HEK293 (cell line): ENCODE data around the gene PRPS2.

Source experiments
- CTCF ChIA-PET: fragments of 350-600 bp; formaldehyde crosslinking; extraction: SDS; loops from one replicate; lab custom pipeline; 2021; ENCODE audit warnings: antibody characterized with exemption; lab: Yijun Ruan, JAX
- POLR2A ChIA-PET: fragments of 300-600 bp; formaldehyde crosslinking; extraction: SDS; loops from one replicate; lab custom pipeline; 2020; ENCODE audit warnings: antibody characterized with exemption, inconsistent platforms; lab: Yijun Ruan, JAX
- H3K27ac ChIP-seq: fragments of 200-500 bp; sonication (Bioruptor generic); 2 replicates; pipeline ENCODE4 v1.5.1; 2014; ENCODE audit warnings: low read depth, low read length, control low read depth, inconsistent platforms; ENCODE audit errors: extremely low read depth
- H3K36me3 ChIP-seq, 2 experiments: fragments of 200-500 bp in 1 of 2; sonication (Bioruptor generic) in 1 of 2; 1 replicate in 1 of 2; 2 replicates in 1 of 2; pipeline ENCODE4 v1.5.1; 2014 to 2017; ENCODE audit warnings: inconsistent platforms in 2 of 2, low read length in 2 of 2; ENCODE audit not compliant: control insufficient read depth in 2 of 2, insufficient read depth in 1 of 2
- H3K4me1 ChIP-seq: fragments of 200-500 bp; sonication (Bioruptor generic); 2 replicates; pipeline ENCODE4 v1.5.1; 2014; ENCODE audit warnings: mild to moderate bottlenecking, low read length, inconsistent platforms; ENCODE audit not compliant: control insufficient read depth, insufficient read depth
- H3K4me3 ChIP-seq: 2 replicates; pipeline ENCODE4 v1.5.1; 2011; ENCODE audit warnings: low read depth, mild to moderate bottlenecking, control low read depth, low read length, moderate library complexity
- H3K9me3 ChIP-seq: fragments of 200-500 bp; sonication (Bioruptor generic); 2 replicates; pipeline ENCODE4 v1.5.1; 2014; ENCODE audit warnings: low read depth, low read length, inconsistent platforms; ENCODE audit not compliant: control insufficient read depth, insufficient read depth
- FEZF1 ChIP-seq: fragments of 450-650 bp; formaldehyde crosslinking; IDR thresholded peaks from 2 replicates; pipeline ENCODE4 v1.5.1; 2016; ENCODE audit warnings: missing biosample characterization, missing genetic modification characterization
- KLF1 ChIP-seq: fragments of 450-650 bp; formaldehyde crosslinking; IDR thresholded peaks from 2 replicates; pipeline ENCODE4 v1.5.1; 2016; ENCODE audit warnings: missing biosample characterization, missing genetic modification characterization
- MEIS1 ChIP-seq: sonication (generic); formaldehyde crosslinking; IDR thresholded peaks from 2 replicates; pipeline ENCODE4 v1.8.1; 2022; ENCODE audit warnings: missing genetic modification reagents, mild to moderate bottlenecking, borderline replicate concordance
- MYNN ChIP-seq: fragments of 450-650 bp; formaldehyde crosslinking; IDR thresholded peaks from 2 replicates; pipeline ENCODE4 v1.5.1; 2016; ENCODE audit warnings: missing biosample characterization, missing genetic modification characterization, borderline replicate concordance
- YY2 ChIP-seq: fragments of 450-650 bp; formaldehyde crosslinking; IDR thresholded peaks from 2 replicates; pipeline ENCODE4 v1.5.1; 2016; ENCODE audit warnings: missing biosample characterization, missing genetic modification characterization
- ZFHX2 ChIP-seq: fragments of 450-650 bp; formaldehyde crosslinking; conservative IDR thresholded peaks from 2 replicates; pipeline ENCODE4 v1.5.1; 2016; ENCODE audit warnings: missing biosample characterization, missing genetic modification characterization
- ZFP69B ChIP-seq: fragments of 450-650 bp; formaldehyde crosslinking; IDR thresholded peaks from 2 replicates; pipeline ENCODE4 v1.5.1; 2016; ENCODE audit warnings: missing biosample characterization, missing genetic modification characterization
- ZIC2 ChIP-seq: fragments of 450-650 bp; formaldehyde crosslinking; IDR thresholded peaks from 2 replicates; pipeline ENCODE4 v1.5.1; 2016; ENCODE audit warnings: missing biosample characterization, missing genetic modification characterization
- ZNF138 ChIP-seq: fragments of 450-650 bp; formaldehyde crosslinking; IDR thresholded peaks from 2 replicates; pipeline ENCODE4 v1.5.1; 2016; ENCODE audit warnings: missing biosample characterization, missing genetic modification characterization, borderline replicate concordance
- ZNF140 ChIP-seq: fragments of 450-650 bp; formaldehyde crosslinking; IDR thresholded peaks from 2 replicates; pipeline ENCODE4 v1.5.1; 2016; ENCODE audit warnings: missing biosample characterization, missing genetic modification characterization
- ZNF184 ChIP-seq: fragments of 450-650 bp; IDR thresholded peaks from 2 replicates; pipeline ENCODE4 v1.5.1; 2018; ENCODE audit warnings: missing biosample characterization, mild to moderate bottlenecking, missing genetic modification characterization
- ZNF19 ChIP-seq: fragments of 450-650 bp; formaldehyde crosslinking; IDR thresholded peaks from 2 replicates; pipeline ENCODE4; 2016; ENCODE audit warnings: missing biosample characterization, missing genetic modification characterization, low read depth
- ZNF2 ChIP-seq: fragments of 450-650 bp; formaldehyde crosslinking; IDR thresholded peaks from 2 replicates; pipeline ENCODE4 v1.5.1; 2016; ENCODE audit warnings: missing biosample characterization, missing genetic modification characterization
- ZNF221 ChIP-seq: fragments of 450-650 bp; formaldehyde crosslinking; IDR thresholded peaks from 2 replicates; pipeline ENCODE4 v1.5.1; 2017; ENCODE audit warnings: missing biosample characterization, missing genetic modification characterization, borderline replicate concordance
- ZNF391 ChIP-seq: fragments of 450-650 bp; formaldehyde crosslinking; IDR thresholded peaks from 2 replicates; pipeline ENCODE4 v1.5.1; 2016; ENCODE audit warnings: low read depth, missing biosample characterization, missing genetic modification characterization, borderline replicate concordance
- ZNF521 ChIP-seq: fragments of 450-650 bp; formaldehyde crosslinking; IDR thresholded peaks from 2 replicates; pipeline ENCODE4 v1.5.1; 2017; ENCODE audit warnings: missing biosample characterization, mild to moderate bottlenecking, missing genetic modification characterization
- ZNF530 ChIP-seq: fragments of 450-650 bp; formaldehyde crosslinking; IDR thresholded peaks from 2 replicates; pipeline ENCODE4 v1.5.1; 2016; ENCODE audit warnings: low read depth, missing biosample characterization, missing genetic modification characterization
- ZNF558 ChIP-seq: fragments of 450-650 bp; formaldehyde crosslinking; IDR thresholded peaks from 2 replicates; pipeline ENCODE4 v1.5.1; 2016; ENCODE audit warnings: missing biosample characterization, missing genetic modification characterization
- ZNF610 ChIP-seq: fragments of 450-650 bp; formaldehyde crosslinking; IDR thresholded peaks from 2 replicates; pipeline ENCODE4 v1.5.1; 2016; ENCODE audit warnings: missing biosample characterization, missing genetic modification characterization, borderline replicate concordance
- ZNF654 ChIP-seq: fragments of 450-650 bp; formaldehyde crosslinking; IDR thresholded peaks from 2 replicates; pipeline ENCODE4 v1.5.1; 2016; ENCODE audit warnings: low read depth, missing biosample characterization, missing genetic modification characterization
- ZNF768 ChIP-seq: fragments of 450-650 bp; formaldehyde crosslinking; IDR thresholded peaks from 2 replicates; pipeline ENCODE4 v1.5.1; 2018; ENCODE audit warnings: missing biosample characterization, mild to moderate bottlenecking, missing genetic modification characterization
- ZNF785 ChIP-seq: fragments of 450-650 bp; formaldehyde crosslinking; IDR thresholded peaks from 2 replicates; pipeline ENCODE4 v1.5.1; 2016; ENCODE audit warnings: missing biosample characterization, missing genetic modification characterization
- ZNF791 ChIP-seq: fragments of 450-650 bp; formaldehyde crosslinking; IDR thresholded peaks from 2 replicates; pipeline ENCODE4 v1.5.1; 2016; ENCODE audit warnings: missing biosample characterization, missing genetic modification characterization
- ZNF792 ChIP-seq: fragments of 450-650 bp; formaldehyde crosslinking; IDR thresholded peaks from 2 replicates; pipeline ENCODE4 v1.5.1; 2016; ENCODE audit warnings: missing biosample characterization, missing genetic modification characterization
- ZNF837 ChIP-seq: fragments of 450-650 bp; formaldehyde crosslinking; IDR thresholded peaks from 2 replicates; pipeline ENCODE4 v1.5.1; 2016; ENCODE audit warnings: missing biosample characterization, missing genetic modification characterization
- TF ChIP-seq, protein P1 (sequence below): fragments of 450-650 bp; formaldehyde crosslinking; conservative IDR thresholded peaks from 2 replicates; pipeline ENCODE4 v1.5.1; 2016; ENCODE audit warnings: low read depth, missing biosample characterization, missing genetic modification characterization
- TF ChIP-seq, protein P2 (sequence below): fragments of 450-650 bp; formaldehyde crosslinking; IDR thresholded peaks from 2 replicates; pipeline ENCODE4 v1.5.1; 2016; ENCODE audit warnings: missing biosample characterization, missing genetic modification characterization, low read depth
- TF ChIP-seq, protein P3 (sequence below): fragments of 450-650 bp; formaldehyde crosslinking; IDR thresholded peaks from 2 replicates; pipeline ENCODE4 v1.5.0; 2017; ENCODE audit warnings: missing biosample characterization, missing genetic modification characterization, borderline replicate concordance
- TF ChIP-seq, protein P4 (sequence below): fragments of 450-650 bp; formaldehyde crosslinking; IDR thresholded peaks from 2 replicates; pipeline ENCODE4 v1.5.1; 2017; ENCODE audit warnings: missing biosample characterization, missing genetic modification characterization

The PRPS2 gene

DNA sequence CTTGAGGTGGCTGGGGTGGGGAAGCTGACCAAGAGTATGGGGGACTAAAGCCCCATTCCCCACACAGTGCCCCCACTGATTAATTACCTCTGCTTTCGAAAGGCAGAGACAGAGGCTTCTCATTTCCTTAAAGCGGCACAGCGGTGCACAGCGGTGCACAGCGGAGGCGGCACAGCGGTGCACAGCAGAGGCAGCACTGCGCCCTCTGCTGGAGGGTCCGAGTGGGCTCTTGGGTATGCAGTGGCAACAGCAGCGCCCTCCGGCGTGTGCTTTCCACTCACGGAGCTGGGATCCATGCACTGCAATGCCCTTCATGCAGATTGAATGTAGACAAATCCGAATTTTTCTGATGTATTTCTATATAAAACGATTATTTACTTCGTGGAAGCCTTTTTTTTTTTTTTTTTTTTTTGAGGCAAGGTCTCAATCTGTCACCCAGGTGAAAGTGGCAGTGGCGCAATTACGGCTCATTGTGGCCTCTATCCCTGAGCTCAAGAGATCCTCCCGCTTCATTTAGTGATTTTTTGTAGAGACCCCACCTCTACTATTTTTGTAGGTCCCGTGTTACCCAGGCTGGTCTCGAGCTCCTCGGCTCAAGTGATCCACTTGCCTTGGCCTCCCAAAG lies 19.7 kb upstream of the PRPS2 start:
- Histone ChIP-seq H3K36me3 (no peaks in the 10 kb centered on the region), H3K27ac (no peak overlapping the region), H3K4me3 (no peak overlapping the region), H3K9me3 (no peaks in the 10 kb centered on the region), H3K4me1 (no peaks in the 10 kb centered on the region)
- ChIA-PET CTCF (interaction anchor here (0.5 to 5.1 kb wide), 53 partner anchors 10 to 1258 kb away, joined by 3 to 83 read pairs (median 4); partner anchors contain the start of genes GEMIN8 and PRPS2), POLR2A (interaction anchor here (0.6 to 2.7 kb wide), 5 partner anchors 12 to 582 kb away, joined by 3 to 15 read pairs (median 9); partner anchors contain the start of gene PRPS2)
- TF ChIP-seq ZIC2 (tag by site-specific recombination), result peak; percentile 92
- TF ChIP-seq ZFHX2, result peak; percentile 70
- TF ChIP-seq FEZF1 (tag by site-specific recombination), result no peak
- peak; percentile 72; the same call in 1 of the 2 replicates for TF ChIP-seq ZNF140 (tag by site-specific recombination)
- TF ChIP-seq, protein P1, sequence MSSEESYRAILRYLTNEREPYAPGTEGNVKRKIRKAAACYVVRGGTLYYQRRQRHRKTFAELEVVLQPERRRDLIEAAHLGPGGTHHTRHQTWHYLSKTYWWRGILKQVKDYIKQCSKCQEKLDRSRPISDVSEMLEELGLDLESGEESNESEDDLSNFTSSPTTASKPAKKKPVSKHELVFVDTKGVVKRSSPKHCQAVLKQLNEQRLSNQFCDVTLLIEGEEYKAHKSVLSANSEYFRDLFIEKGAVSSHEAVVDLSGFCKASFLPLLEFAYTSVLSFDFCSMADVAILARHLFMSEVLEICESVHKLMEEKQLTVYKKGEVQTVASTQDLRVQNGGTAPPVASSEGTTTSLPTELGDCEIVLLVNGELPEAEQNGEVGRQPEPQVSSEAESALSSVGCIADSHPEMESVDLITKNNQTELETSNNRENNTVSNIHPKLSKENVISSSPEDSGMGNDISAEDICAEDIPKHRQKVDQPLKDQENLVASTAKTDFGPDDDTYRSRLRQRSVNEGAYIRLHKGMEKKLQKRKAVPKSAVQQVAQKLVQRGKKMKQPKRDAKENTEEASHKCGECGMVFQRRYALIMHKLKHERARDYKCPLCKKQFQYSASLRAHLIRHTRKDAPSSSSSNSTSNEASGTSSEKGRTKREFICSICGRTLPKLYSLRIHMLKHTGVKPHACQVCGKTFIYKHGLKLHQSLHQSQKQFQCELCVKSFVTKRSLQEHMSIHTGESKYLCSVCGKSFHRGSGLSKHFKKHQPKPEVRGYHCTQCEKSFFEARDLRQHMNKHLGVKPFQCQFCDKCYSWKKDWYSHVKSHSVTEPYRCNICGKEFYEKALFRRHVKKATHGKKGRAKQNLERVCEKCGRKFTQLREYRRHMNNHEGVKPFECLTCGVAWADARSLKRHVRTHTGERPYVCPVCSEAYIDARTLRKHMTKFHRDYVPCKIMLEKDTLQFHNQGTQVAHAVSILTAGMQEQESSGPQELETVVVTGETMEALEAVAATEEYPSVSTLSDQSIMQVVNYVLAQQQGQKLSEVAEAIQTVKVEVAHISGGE (tag by site-specific recombination), result peak; percentile 44; the same call in 1 of the 2 replicates
- TF ChIP-seq ZNF785 (tag by site-specific recombination), result no peak
- TF ChIP-seq ZNF2 (tag by site-specific recombination), result peak; percentile 94
- TF ChIP-seq ZNF19 (tag by site-specific recombination), result no peak
- TF ChIP-seq ZNF654 (tag by site-specific recombination), result peak; percentile 27
- TF ChIP-seq MYNN (tag by site-specific recombination), result no peak
- no peak for TF ChIP-seq ZNF391 (tag by site-specific recombination)
- TF ChIP-seq YY2 (tag by site-specific recombination), result no peak
- TF ChIP-seq MEIS1, result no peak
- no peak for TF ChIP-seq ZNF610 (tag by site-specific recombination)
- TF ChIP-seq KLF1 (tag by site-specific recombination), result no peak
- TF ChIP-seq, protein P2, sequence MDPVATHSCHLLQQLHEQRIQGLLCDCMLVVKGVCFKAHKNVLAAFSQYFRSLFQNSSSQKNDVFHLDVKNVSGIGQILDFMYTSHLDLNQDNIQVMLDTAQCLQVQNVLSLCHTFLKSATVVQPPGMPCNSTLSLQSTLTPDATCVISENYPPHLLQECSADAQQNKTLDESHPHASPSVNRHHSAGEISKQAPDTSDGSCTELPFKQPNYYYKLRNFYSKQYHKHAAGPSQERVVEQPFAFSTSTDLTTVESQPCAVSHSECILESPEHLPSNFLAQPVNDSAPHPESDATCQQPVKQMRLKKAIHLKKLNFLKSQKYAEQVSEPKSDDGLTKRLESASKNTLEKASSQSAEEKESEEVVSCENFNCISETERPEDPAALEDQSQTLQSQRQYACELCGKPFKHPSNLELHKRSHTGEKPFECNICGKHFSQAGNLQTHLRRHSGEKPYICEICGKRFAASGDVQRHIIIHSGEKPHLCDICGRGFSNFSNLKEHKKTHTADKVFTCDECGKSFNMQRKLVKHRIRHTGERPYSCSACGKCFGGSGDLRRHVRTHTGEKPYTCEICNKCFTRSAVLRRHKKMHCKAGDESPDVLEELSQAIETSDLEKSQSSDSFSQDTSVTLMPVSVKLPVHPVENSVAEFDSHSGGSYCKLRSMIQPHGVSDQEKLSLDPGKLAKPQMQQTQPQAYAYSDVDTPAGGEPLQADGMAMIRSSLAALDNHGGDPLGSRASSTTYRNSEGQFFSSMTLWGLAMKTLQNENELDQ (tag by site-specific recombination), result no peak
- TF ChIP-seq ZNF837 (tag by site-specific recombination), result no peak
- TF ChIP-seq ZNF184, result no peak
- TF ChIP-seq ZNF558 (tag by site-specific recombination), result no peak
- no peak for TF ChIP-seq ZNF530 (tag by site-specific recombination)
- peak; percentile 76; the same call in 1 of the 2 replicates for TF ChIP-seq ZNF792 (tag by site-specific recombination)
- TF ChIP-seq ZFP69B, result peak; percentile 45; the same call in 1 of the 2 replicates
- TF ChIP-seq ZNF768 (tag by site-specific recombination), result peak; percentile 100
- TF ChIP-seq, protein P3, sequence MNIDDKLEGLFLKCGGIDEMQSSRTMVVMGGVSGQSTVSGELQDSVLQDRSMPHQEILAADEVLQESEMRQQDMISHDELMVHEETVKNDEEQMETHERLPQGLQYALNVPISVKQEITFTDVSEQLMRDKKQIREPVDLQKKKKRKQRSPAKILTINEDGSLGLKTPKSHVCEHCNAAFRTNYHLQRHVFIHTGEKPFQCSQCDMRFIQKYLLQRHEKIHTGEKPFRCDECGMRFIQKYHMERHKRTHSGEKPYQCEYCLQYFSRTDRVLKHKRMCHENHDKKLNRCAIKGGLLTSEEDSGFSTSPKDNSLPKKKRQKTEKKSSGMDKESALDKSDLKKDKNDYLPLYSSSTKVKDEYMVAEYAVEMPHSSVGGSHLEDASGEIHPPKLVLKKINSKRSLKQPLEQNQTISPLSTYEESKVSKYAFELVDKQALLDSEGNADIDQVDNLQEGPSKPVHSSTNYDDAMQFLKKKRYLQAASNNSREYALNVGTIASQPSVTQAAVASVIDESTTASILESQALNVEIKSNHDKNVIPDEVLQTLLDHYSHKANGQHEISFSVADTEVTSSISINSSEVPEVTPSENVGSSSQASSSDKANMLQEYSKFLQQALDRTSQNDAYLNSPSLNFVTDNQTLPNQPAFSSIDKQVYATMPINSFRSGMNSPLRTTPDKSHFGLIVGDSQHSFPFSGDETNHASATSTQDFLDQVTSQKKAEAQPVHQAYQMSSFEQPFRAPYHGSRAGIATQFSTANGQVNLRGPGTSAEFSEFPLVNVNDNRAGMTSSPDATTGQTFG (tag by site-specific recombination), result no peak
- TF ChIP-seq ZNF521, result no peak
- no peak for TF ChIP-seq ZNF221 (tag by site-specific recombination)
- TF ChIP-seq ZNF138 (tag by site-specific recombination), result no peak
- no peak for TF ChIP-seq ZNF791 (tag by site-specific recombination)
- TF ChIP-seq, protein P4, sequence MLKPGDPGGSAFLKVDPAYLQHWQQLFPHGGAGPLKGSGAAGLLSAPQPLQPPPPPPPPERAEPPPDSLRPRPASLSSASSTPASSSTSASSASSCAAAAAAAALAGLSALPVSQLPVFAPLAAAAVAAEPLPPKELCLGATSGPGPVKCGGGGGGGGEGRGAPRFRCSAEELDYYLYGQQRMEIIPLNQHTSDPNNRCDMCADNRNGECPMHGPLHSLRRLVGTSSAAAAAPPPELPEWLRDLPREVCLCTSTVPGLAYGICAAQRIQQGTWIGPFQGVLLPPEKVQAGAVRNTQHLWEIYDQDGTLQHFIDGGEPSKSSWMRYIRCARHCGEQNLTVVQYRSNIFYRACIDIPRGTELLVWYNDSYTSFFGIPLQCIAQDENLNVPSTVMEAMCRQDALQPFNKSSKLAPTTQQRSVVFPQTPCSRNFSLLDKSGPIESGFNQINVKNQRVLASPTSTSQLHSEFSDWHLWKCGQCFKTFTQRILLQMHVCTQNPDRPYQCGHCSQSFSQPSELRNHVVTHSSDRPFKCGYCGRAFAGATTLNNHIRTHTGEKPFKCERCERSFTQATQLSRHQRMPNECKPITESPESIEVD, result no peak
